ENCODE results near the gene TSEN34.
"Not testable (repeated sequence)": the region's sequence is repeated elsewhere in the genome, so short reads cannot be mapped to it uniquely, and the experiment has no call there.

Gene TSEN34

DNA sequence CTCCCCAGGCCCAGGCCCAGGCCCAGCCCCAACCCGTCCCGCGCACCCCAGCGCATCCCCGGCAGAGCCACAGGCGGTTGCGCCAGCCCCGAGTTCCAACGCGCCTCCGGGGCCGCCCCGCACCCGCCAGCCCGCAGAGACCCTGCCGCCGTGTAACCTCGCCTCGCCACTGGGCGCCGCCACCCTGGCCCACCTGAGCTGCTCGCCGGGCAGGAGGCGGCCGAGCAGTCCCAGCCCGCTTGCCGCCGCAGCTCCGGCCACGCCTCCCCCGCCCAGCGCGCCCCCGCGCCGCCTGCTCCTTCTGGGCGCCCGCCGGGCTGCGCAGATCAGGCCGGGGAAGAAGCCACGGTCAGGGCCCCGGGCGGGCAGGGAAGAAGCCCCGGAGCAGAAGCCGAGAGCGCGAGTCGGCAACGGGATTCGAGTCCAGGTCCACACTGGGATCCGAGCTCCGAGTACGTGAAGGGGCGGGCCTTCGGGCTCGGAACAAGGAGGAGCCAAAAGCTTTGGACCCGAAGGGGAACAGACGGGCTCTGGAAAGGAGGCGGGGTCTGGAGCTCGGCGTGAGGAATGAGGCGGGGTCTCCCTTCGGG, 1.9 kb upstream of the TSEN34 start, which contains the start of gene MBOAT7:
TSS of gene MBOAT7 (minus strand) at position 436 of the 590 bp plus-strand sequence. CDS start 1,072 bp downstream, outside the sequence.
- no peak for DNase-seq

GRCh38 chr19:54189735-54190502, 1.2 kb upstream of the TSEN34 start:
- peak; percentile 100 for DNase-seq

- peak; percentile 100 for DNase-seq
Observed at GRCh38 chr19:54190503-54191010, 551 bp upstream of the TSEN34 start.

DNA sequence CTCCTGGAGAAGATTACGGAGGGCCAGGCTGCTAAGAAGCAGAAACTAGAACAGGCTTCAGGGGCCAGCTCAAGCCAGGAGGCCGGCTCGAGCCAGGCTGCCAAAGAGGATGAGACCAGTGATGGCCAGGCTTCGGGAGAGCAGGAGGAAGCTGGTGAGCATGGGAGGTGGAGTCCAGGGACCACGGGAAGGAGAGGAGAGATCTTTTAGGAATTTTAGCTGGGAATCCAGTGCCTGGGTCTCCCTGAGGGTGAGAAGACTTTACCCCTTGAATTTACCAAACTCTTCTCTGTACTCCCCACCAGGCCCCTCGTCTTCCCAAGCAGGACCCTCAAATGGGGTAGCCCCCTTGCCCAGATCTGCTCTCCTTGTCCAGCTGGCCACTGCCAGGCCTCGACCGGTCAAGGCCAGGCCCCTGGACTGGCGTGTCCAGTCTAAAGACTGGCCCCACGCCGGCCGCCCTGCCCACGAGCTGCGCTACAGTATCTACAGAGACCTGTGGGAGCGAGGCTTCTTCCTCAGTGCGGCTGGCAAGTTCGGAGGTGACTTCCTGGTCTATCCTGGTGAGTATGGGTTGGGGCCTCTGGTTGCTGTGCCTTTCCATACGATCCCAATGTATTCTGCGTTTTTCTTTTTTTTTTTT, 824 bp downstream of the TSEN34 start:
- DNase-seq = no peak

DNA sequence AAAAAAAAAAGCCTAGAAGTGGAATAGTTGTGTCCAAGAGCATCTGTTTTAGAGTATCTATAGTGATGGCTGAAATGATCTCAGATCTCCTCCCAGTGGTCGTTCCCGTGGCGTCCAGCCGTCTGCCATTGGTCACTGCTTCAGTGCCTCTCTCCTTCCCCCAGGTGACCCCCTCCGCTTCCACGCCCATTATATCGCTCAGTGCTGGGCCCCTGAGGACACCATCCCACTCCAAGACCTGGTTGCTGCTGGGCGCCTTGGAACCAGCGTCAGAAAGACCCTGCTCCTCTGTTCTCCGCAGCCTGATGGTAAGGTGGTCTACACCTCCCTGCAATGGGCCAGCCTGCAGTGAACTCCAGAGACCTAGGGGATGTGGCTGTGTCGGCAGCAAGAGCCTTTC, 1.9 kb downstream of the TSEN34 start:
- no peak for DNase-seq

- not testable (repeated sequence) for DNase-seq
Observed at GRCh38 chr19:54194463-54194862, 3.4 kb downstream of the TSEN34 start.

DNA sequence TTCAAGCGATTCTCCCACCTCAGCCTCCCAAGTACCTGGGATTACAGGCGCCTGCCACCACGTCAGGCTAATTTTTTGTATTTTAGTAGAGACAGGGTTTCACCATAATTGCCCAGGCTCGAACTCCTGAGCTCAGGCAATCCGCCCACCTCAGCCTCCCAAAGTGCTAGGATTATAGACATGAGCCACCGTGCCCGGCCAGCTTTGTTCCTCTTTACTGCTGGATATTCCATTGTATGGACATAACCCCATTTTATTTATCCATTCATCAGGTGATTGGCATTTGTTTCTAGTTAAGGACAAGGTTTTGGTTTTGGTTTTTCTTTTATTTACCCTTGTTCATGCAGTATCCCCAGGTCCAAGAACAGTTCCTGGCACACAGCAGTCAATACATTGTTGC, 5.4 kb downstream of the TSEN34 start:
- DNase-seq = no peak

DNA sequence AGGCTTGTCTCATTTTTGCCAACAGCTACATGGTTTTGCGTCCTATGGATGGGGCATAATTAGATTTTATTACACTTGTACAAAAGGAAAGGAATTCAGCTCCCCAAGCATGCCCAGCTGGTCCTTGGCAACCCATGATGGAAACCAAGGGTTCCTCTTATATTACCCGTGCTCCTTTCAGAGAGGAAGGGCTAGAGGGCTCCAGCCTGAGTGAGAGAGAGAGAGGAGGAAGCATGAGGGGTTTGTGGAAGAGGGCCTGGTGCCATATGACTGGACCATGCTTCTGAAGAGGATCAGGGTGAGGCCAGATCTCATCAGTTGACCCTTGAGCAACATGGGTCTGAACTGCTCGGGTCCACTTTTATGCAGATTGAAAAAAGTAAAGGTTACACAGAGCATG, 6.0 kb downstream of the TSEN34 start:
- DNase-seq = no peak

- no peak for DNase-seq
Observed at GRCh38 chr19:54199401-54199800, 8.3 kb downstream of the TSEN34 start.

DNA sequence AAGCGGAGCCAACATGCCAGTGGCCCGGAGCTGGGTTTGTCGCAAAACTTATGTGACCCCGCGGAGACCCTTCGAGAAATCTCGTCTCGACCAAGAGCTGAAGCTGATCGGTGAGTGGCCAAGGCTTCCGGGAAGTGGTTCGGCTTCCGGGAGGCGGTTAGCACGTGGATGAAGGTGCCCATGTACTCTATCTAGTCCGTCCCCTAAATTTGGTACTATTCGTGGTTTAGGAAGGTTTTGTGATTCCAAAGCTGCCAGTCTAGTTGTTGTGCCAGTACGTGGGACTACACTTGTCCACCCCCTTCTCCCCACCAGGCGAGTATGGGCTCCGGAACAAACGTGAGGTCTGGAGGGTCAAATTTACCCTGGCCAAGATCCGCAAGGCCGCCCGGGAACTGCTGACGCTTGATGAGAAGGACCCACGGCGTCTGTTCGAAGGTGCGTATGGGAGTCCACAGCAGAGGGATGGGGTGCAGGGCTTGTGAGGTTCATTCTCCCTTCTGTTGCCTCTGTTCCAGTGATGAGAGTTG, 10.1 kb downstream of the TSEN34 start:
- no peak for DNase-seq

DNA sequence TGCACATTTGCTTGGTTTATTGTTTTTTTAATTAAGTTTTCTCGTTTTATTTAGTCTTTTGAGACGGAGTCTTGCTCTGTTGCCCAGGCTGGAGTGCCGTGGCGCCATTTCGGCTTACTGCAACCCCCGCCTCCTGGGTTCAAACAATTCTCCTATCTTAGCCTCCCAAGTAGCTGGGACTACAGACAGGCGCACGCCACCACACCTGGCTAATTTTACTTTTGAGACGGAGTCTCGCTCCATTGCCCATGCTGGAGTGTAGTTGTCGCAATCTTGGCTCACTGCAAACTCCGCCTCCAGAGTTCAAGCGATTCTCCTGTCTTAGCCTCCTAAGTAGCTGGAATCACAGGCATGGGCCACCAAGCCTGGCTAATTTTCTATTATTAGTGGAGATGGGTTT, 10.9 kb downstream of the TSEN34 start:
- no peak for DNase-seq

DNA sequence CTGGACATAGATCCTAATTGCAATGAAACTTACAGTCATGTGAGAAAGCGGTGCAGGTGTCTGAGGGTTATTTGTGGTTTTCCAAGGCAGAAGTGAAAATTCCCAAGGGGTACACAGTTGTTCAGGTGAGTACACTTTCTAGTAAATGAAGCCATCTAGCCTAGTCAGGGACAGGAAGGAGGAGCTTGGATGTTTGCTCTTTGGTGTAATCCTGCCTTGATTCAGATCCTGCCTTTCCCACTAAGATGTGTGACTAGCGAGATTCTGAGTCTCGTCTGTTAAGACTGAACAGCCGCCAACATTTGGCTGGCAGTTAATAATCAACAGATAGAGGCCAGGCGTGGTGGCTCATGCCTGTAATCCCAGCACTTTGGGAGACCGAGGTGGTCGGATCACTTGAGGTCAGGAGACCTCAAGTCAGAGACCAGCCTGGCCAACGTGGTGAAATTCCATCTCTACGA, 12.1 kb downstream of the TSEN34 start:
- DNase-seq = no peak

GRCh38 chr19:54204767-54205468, 13.8 kb downstream of the TSEN34 start:
- DNase-seq = no peak

GRCh38 chr19:54206030-54206830, 15.1 kb downstream of the TSEN34 start:
- DNase-seq = no peak

DNA sequence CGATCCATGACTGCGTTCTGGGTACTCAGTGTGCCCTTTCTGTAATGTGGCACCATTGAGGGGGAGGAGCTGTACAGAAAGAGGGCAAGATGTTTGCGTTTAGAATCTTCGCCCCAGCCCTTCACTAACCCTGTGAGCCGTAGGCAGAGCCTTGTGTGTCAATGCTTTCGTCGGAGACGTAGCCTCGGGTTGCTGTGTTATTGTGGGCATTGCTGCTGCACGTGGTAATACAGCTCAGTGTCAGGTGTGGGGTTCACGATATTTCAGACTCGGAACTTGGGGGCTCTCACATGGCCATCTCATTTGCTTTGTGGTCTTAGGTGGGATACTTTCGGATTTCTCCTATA, 15.7 kb downstream of the TSEN34 start:
- DNase-seq = no peak

DNA sequence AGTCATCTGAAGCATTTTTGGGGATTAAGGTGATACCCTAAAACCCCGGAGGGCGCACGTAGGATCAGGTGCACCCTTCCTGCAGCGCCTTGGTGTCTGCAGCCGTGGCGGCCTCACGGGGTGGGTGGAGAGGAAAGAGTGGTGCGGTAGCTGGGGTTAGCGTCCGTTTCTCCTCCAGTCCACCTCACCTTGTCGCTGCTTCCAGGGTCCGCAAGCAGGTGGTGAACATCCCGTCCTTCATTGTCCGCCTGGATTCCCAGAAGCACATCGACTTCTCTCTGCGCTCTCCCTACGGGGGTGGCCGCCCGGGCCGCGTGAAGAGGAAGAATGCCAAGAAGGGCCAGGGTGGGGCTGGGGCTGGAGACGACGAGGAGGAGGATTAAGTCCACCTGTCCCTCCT, 16.1 kb downstream of the TSEN34 start:
- not testable (repeated sequence) for DNase-seq

- DNase-seq = no peak
Observed at GRCh38 chr19:54207676-54207982, 16.5 kb downstream of the TSEN34 start.

- DNase-seq = peak; percentile 29
Observed at GRCh38 chr19:54207983-54208783, 17.1 kb downstream of the TSEN34 start.

DNA sequence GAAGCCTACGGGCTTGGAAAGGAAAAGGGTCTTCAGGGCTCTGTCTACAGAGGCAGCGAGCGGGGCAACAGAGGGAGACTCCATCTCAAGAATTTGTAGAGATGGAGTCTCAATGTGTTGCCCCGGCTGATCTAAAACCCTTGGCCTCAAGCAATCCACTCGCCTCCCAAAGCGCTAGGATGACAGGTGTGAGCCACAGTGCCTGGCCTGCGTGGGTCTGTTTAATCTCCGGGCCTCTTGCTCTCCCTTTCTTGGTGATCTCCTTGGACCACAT, 17.6 kb downstream of the TSEN34 start:
- no peak for DNase-seq

- peak; percentile 22 for DNase-seq
Observed at GRCh38 chr19:54209058-54209810, 18.1 kb downstream of the TSEN34 start.
